22Rv1 (cell line): ENCODE results near the gene ABCA6.

Experiments used
- CTCF ChIP-seq: fragments of 450-650 bp; IDR thresholded peaks from 2 replicates; pipeline ENCODE4 v1.5.1; 2017; ENCODE audit warnings: mild to moderate bottlenecking
- ZFX ChIP-seq: fragments of 450-650 bp; IDR thresholded peaks from 2 replicates; pipeline ENCODE4 v1.6.1; 2017; ENCODE audit warnings: antibody characterized with exemption, borderline replicate concordance

- no peak for TF ChIP-seq CTCF
- no peak for TF ChIP-seq ZFX
These were observed 37.7 kb upstream of the ABCA6 start for GRCh38 chr17:69179227-69179952.
